ENCODE results near the gene STRN3. TPM values are rescaled to one million over a fixed set of nuclear protein-coding genes. Genes with fewer than 3 reads are reported as not detected.

STRN3 gene
- total and polyA plus RNA-seq, 10 of the 15 experiments (the other 5 are each of a cell fraction or from before 2014, with no cell fraction given), result 7.8 to 27.9 (median 14.1) TPM

- FAIRE-seq (no peak), ATAC-seq (no peak), DNase-seq (ENCODE audit: low read depth, low spot score) (no peak)
- Histone ChIP-seq H3K4me2 (ENCODE audit: control insufficient read depth, insufficient read depth) (no peak overlapping the region), H3K9ac (ENCODE audit: control insufficient read depth, insufficient read depth, low read length) (no peak overlapping the region), H3K4me1 (ENCODE audit: control insufficient read depth, insufficient read depth, low read length) (no peaks in the 10 kb centered on the region), H4K20me1 (ENCODE audit: control insufficient read depth, insufficient read depth) (no peaks in the 10 kb centered on the region), H3K4me3 (no peak overlapping the region), H3K79me2 (ENCODE audit: control insufficient read depth, insufficient read depth, low read length) (no peaks in the 10 kb centered on the region), H3K9me3 (replicated peaks; ENCODE audit: control insufficient read depth, insufficient read depth, low read length) (no peaks in the 10 kb centered on the region), H3K27ac (ENCODE audit: control insufficient read depth, insufficient read depth) (no peak overlapping the region), H3K27me3 (replicated peaks in 1 of 2; ENCODE audit: control insufficient read depth in 2 of 2, insufficient read depth in 2 of 2, low read length in 1 of 2) (no peaks in the 10 kb centered on the region), H2AFZ (ENCODE audit: control insufficient read depth, low read depth, low read length) (no peak overlapping the region), H3K36me3 (ENCODE audit: control insufficient read depth in 2 of 2, insufficient read depth in 2 of 2, low read length in 1 of 2) (peaks cover 0 to 2% of the 10 kb centered on the region in 2 experiments; a peak in 2 of 4 replicates)
- intact Hi-C loops (cut with micrococcal nuclease; ENCODE audit: unreplicated experiment), result no loop called here
- ChIA-PET RAD21 (ENCODE audit: unreplicated experiment) (no interaction called here), POLR2A (no interaction called here), CTCF (no interaction called here), SMC1A (ENCODE audit: uncharacterized antibody, unreplicated experiment) (no interaction called here)
- BruUV-seq (replicated peaks), result no TSS peak
- TF ChIP-seq SIX5 (IDR thresholded peaks at IDR 0.05; ENCODE audit: low read depth, low read length, severe bottlenecking) (no peak), TARDBP (IDR thresholded peaks at IDR 0.05; ENCODE audit: borderline replicate concordance) (no peak), TAF1 (IDR thresholded peaks at IDR 0.05; ENCODE audit: borderline replicate concordance, low read depth, low read length) (no peak), KAT2A (conservative IDR thresholded peaks at IDR 0.05; ENCODE audit: control insufficient read depth, low read depth, low read length) (no peak), MXI1 (IDR thresholded peaks at IDR 0.05; ENCODE audit: low read depth, low read length) (no peak), ESRRA (IDR thresholded peaks at IDR 0.05; ENCODE audit: low read length) (no peak), CBX3 (IDR thresholded peaks at IDR 0.05; ENCODE audit: borderline replicate concordance, low read depth) (no peak), NBN (IDR thresholded peaks at IDR 0.05) (no peak), NR2C2 (IDR thresholded peaks at IDR 0.05; ENCODE audit: borderline replicate concordance, control insufficient read depth, insufficient read length, low read depth) (no peak), TCF3 (IDR thresholded peaks at IDR 0.05; ENCODE audit: borderline replicate concordance, insufficient read depth, low read depth, low read length) (no peak), NFIC (IDR thresholded peaks at IDR 0.05; ENCODE audit: low read depth, low read length) (no peak), BHLHE40 (IDR thresholded peaks at IDR 0.05; ENCODE audit: borderline replicate concordance in 1 of 2, low read depth in 2 of 2, low read length in 1 of 2) (no peak), SRF (IDR thresholded peaks at IDR 0.05; ENCODE audit: low read depth in 2 of 2, low read length in 2 of 2) (no peak), ATF7 (IDR thresholded peaks at IDR 0.05; ENCODE audit: low read depth) (no peak), TCF7 (IDR thresholded peaks at IDR 0.05; ENCODE audit: borderline replicate concordance) (no peak), FOXK2 (IDR thresholded peaks at IDR 0.05) (no peak)
- TF ChIP-seq, protein P1, sequence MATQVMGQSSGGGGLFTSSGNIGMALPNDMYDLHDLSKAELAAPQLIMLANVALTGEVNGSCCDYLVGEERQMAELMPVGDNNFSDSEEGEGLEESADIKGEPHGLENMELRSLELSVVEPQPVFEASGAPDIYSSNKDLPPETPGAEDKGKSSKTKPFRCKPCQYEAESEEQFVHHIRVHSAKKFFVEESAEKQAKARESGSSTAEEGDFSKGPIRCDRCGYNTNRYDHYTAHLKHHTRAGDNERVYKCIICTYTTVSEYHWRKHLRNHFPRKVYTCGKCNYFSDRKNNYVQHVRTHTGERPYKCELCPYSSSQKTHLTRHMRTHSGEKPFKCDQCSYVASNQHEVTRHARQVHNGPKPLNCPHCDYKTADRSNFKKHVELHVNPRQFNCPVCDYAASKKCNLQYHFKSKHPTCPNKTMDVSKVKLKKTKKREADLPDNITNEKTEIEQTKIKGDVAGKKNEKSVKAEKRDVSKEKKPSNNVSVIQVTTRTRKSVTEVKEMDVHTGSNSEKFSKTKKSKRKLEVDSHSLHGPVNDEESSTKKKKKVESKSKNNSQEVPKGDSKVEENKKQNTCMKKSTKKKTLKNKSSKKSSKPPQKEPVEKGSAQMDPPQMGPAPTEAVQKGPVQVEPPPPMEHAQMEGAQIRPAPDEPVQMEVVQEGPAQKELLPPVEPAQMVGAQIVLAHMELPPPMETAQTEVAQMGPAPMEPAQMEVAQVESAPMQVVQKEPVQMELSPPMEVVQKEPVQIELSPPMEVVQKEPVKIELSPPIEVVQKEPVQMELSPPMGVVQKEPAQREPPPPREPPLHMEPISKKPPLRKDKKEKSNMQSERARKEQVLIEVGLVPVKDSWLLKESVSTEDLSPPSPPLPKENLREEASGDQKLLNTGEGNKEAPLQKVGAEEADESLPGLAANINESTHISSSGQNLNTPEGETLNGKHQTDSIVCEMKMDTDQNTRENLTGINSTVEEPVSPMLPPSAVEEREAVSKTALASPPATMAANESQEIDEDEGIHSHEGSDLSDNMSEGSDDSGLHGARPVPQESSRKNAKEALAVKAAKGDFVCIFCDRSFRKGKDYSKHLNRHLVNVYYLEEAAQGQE (IDR thresholded peaks at IDR 0.05; ENCODE audit: low read depth, low read length), result no peak
- TF ChIP-seq, protein P2, sequence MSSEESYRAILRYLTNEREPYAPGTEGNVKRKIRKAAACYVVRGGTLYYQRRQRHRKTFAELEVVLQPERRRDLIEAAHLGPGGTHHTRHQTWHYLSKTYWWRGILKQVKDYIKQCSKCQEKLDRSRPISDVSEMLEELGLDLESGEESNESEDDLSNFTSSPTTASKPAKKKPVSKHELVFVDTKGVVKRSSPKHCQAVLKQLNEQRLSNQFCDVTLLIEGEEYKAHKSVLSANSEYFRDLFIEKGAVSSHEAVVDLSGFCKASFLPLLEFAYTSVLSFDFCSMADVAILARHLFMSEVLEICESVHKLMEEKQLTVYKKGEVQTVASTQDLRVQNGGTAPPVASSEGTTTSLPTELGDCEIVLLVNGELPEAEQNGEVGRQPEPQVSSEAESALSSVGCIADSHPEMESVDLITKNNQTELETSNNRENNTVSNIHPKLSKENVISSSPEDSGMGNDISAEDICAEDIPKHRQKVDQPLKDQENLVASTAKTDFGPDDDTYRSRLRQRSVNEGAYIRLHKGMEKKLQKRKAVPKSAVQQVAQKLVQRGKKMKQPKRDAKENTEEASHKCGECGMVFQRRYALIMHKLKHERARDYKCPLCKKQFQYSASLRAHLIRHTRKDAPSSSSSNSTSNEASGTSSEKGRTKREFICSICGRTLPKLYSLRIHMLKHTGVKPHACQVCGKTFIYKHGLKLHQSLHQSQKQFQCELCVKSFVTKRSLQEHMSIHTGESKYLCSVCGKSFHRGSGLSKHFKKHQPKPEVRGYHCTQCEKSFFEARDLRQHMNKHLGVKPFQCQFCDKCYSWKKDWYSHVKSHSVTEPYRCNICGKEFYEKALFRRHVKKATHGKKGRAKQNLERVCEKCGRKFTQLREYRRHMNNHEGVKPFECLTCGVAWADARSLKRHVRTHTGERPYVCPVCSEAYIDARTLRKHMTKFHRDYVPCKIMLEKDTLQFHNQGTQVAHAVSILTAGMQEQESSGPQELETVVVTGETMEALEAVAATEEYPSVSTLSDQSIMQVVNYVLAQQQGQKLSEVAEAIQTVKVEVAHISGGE (CRISPR knock-in tag; IDR thresholded peaks at IDR 0.05), result no peak
- 4% methylated on average over 1 of the region's 1 CpG for WGBS (ENCODE audit: insufficient coverage, insufficient replicate concordance, low lambda C conversion rate, missing lambda C conversion rate)
- in situ Hi-C loops (cut with MboI), result no loop called here
Observed at GRCh38 chr14:30921305-30921704, 104.9 kb downstream of the STRN3 start.
